Measurements from ENCODE around the gene ECHDC1. TPM values are rescaled to one million over a fixed set of nuclear protein-coding genes. Genes with fewer than 3 reads are reported as not detected.

ECHDC1 gene
- total and polyA plus RNA-seq, 2 of the 8 experiments (the other 6 are each of a cell fraction or from before 2014, with no cell fraction given) = 11.3 to 60.5 TPM

DNA sequence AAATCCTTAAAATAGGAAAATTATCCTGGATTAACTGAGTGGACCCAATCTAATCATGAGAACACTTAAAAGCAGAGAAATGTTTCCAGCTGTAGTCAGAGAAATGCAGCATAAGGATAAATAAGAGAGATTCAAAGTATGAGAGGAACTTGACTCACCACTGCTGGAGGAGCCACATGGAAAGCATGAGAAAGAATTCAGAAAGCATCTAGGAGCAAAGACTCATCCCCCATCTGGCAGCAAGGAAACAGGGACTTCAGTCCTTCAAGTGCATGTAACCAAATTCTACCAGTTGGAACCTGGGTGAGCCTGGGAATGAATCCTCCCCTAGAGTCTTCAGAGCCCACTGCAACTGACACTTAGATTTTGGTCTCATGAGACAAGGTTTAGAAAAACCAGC, 43.0 kb downstream of the ECHDC1 start:
- CTCF ChIA-PET (ENCODE audit: partially characterized antibody) = interaction anchor here (1.0 to 3.5 kb wide), 4 partner anchors 8 to 163 kb away, joined by 3 to 17 read pairs (median 6); partner anchors contain the start of gene KIAA0408
- no peak for FAIRE-seq

More for the DNA sequence above, 43.0 kb downstream of the ECHDC1 start:
- H2BK15ac ChIP-seq (ENCODE audit: low read length) = no peak overlapping the region
- H2BK12ac ChIP-seq (ENCODE audit: low read depth, low read length) = no peak overlapping the region
- no peak overlapping the region for H3K18ac ChIP-seq (ENCODE audit: extremely low read depth, low read length)
- peak overlapping the region; percentile 35; the same call in 1 of the 2 replicates for H4K8ac ChIP-seq (ENCODE audit: extremely low read depth, insufficient read depth, low read length)
- H3K4me2 ChIP-seq (ENCODE audit: insufficient read depth in 1 of 2, low read depth in 2 of 2, low read length in 2 of 2) = no peak overlapping the region
- H2BK5ac ChIP-seq (ENCODE audit: low read depth, low read length) = no peak overlapping the region
- H4K20me1 ChIP-seq (replicated peaks in 1 of 2; ENCODE audit: control insufficient read depth in 1 of 2, insufficient read depth in 2 of 2, low read length in 2 of 2) = peaks cover 0 to 3% of the 10 kb centered on the region in 2 experiments
- H3K4me3 ChIP-seq (ENCODE audit: extremely low read depth in 1 of 4, insufficient read depth in 2 of 4, low read depth in 3 of 4, low read length in 4 of 4) = no peak overlapping the region
- peak in 1 of 2 experiments; percentile 27 for DNase-seq (ENCODE audit: low read depth in 1 of 2, low spot score in 2 of 2)
- no peak overlapping the region for H2AK5ac ChIP-seq (ENCODE audit: low read depth, low read length)
- H3K14ac ChIP-seq (ENCODE audit: insufficient read length) = no peak overlapping the region
- TF ChIP-seq EZH2 (IDR thresholded peaks at IDR 0.05; ENCODE audit: low read depth, low read length, severe bottlenecking) (no peak), FOSL1 (IDR thresholded peaks at IDR 0.05; ENCODE audit: insufficient read depth, low read depth, low read length) (no peak), SAP30 (IDR thresholded peaks at IDR 0.05; ENCODE audit: insufficient read depth, insufficient replicate concordance, low read length) (no peak), CREB1 (IDR thresholded peaks at IDR 0.05) (no peak), KDM1A (IDR thresholded peaks at IDR 0.05; ENCODE audit: borderline replicate concordance, low read length) (no peak), RXRA (IDR thresholded peaks at IDR 0.05; ENCODE audit: insufficient read depth, low read depth, low read length) (no peak), BACH1 (IDR thresholded peaks at IDR 0.05; ENCODE audit: low read length) (no peak), MAFK (IDR thresholded peaks at IDR 0.05; ENCODE audit: low read depth, low read length) (no peak)
- TF ChIP-seq, protein P1, sequence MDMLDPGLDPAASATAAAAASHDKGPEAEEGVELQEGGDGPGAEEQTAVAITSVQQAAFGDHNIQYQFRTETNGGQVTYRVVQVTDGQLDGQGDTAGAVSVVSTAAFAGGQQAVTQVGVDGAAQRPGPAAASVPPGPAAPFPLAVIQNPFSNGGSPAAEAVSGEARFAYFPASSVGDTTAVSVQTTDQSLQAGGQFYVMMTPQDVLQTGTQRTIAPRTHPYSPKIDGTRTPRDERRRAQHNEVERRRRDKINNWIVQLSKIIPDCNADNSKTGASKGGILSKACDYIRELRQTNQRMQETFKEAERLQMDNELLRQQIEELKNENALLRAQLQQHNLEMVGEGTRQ (IDR thresholded peaks at IDR 0.05; ENCODE audit: low read length) = no peak
- H2AFZ ChIP-seq (ENCODE audit: low read length) = no peak overlapping the region
- H3K9me3 ChIP-seq (ENCODE audit: insufficient read depth in 2 of 2, low read depth in 1 of 2, low read length in 1 of 2) = no peaks in the 10 kb centered on the region
- no peak overlapping the region for H2BK120ac ChIP-seq (replicated peaks; ENCODE audit: low read depth, low read length)
- no peaks in the 10 kb centered on the region for H3K79me1 ChIP-seq (ENCODE audit: low read depth, low read length)
- no peak overlapping the region for H3K9ac ChIP-seq (replicated peaks in 1 of 4; ENCODE audit: extremely low read depth in 1 of 4, low read depth in 3 of 4, low read length in 3 of 4)
- H3K4ac ChIP-seq (replicated peaks; ENCODE audit: insufficient read length, low read depth, low read length) = no peak overlapping the region
- peaks cover 0 to 4% of the 10 kb centered on the region in 2 experiments; a peak in 1 of 4 replicates for H3K79me2 ChIP-seq (ENCODE audit: control insufficient read depth in 1 of 2, insufficient read depth in 2 of 2, low read length in 2 of 2)
- POLR2A ChIA-PET (ENCODE audit: partially characterized antibody) = interaction anchor here (1.3 to 2.1 kb wide), 3 partner anchors 9 to 34 kb away, joined by 3 to 6 read pairs (median 3); partner anchors contain the start of gene RNF146
- H3K4me1 ChIP-seq (replicated peaks in 1 of 4; ENCODE audit: control insufficient read depth in 3 of 4, insufficient read depth in 4 of 4, low read length in 3 of 4) = peaks cover 0 to 4% (median 1%) of the 10 kb centered on the region in 4 experiments; a peak in 3 of 7 replicates
- no peaks in the 10 kb centered on the region for H3K27me3 ChIP-seq (replicated peaks in 1 of 4; ENCODE audit: control insufficient read depth in 3 of 4, extremely low read depth in 1 of 4, insufficient read depth in 3 of 4, low read length in 3 of 4)
- H3K56ac ChIP-seq (replicated peaks; ENCODE audit: insufficient read length, low read depth, low read length) = no peak overlapping the region
- no peaks in the 10 kb centered on the region; a peak in 2 of 8 replicates for H3K36me3 ChIP-seq (ENCODE audit: control insufficient read depth in 2 of 4, insufficient read depth in 4 of 4, low read length in 3 of 4)
- H4K5ac ChIP-seq (ENCODE audit: insufficient read length, low read depth, low read length) = no peak overlapping the region
- no peak overlapping the region for H3K27ac ChIP-seq (ENCODE audit: low read depth, low read length)
- no peak overlapping the region for H3K23ac ChIP-seq (ENCODE audit: insufficient read length)
- no peaks in the 10 kb centered on the region for H3K23me2 ChIP-seq (ENCODE audit: low read depth, low read length)
- no peak overlapping the region for H4K91ac ChIP-seq (replicated peaks; ENCODE audit: insufficient read length, low read length)
- no peak overlapping the region for H2BK20ac ChIP-seq (ENCODE audit: low read length)
